Measurements from ENCODE around the gene MYLK3. TPM values are rescaled to one million over a fixed set of nuclear protein-coding genes. Genes with fewer than 3 reads are reported as not detected.

Gene MYLK3
- total RNA-seq, 1 donor from 2014 or later: 0.25 TPM

GRCh38 chr16:46762583-46762982 lies 14.4 kb upstream of the MYLK3 start:
- H3K36me3 ChIP-seq: no peaks in the 10 kb centered on the region
- no peaks in the 10 kb centered on the region for H3K9me3 ChIP-seq
- no peaks in the 10 kb centered on the region for H3K27me3 ChIP-seq
- TF ChIP-seq, protein P1, sequence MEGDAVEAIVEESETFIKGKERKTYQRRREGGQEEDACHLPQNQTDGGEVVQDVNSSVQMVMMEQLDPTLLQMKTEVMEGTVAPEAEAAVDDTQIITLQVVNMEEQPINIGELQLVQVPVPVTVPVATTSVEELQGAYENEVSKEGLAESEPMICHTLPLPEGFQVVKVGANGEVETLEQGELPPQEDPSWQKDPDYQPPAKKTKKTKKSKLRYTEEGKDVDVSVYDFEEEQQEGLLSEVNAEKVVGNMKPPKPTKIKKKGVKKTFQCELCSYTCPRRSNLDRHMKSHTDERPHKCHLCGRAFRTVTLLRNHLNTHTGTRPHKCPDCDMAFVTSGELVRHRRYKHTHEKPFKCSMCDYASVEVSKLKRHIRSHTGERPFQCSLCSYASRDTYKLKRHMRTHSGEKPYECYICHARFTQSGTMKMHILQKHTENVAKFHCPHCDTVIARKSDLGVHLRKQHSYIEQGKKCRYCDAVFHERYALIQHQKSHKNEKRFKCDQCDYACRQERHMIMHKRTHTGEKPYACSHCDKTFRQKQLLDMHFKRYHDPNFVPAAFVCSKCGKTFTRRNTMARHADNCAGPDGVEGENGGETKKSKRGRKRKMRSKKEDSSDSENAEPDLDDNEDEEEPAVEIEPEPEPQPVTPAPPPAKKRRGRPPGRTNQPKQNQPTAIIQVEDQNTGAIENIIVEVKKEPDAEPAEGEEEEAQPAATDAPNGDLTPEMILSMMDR (IDR thresholded peaks at IDR 0.05): no peak
- TF ChIP-seq POLR2AphosphoS5 (IDR thresholded peaks at IDR 0.05; ENCODE audit: insufficient read depth in 1 of 2, low read depth in 1 of 2) (no peak), POLR2A (IDR thresholded peaks at IDR 0.05) (no peak)
- no peak overlapping the region for H3K27ac ChIP-seq
- no peaks in the 10 kb centered on the region for H3K4me1 ChIP-seq
- DNase-seq (ENCODE audit: extremely low spot score in 2 of 2): no peak
- no peak overlapping the region for H3K4me3 ChIP-seq
- intact Hi-C loops (cut with DNase I): no loop called here

DNA sequence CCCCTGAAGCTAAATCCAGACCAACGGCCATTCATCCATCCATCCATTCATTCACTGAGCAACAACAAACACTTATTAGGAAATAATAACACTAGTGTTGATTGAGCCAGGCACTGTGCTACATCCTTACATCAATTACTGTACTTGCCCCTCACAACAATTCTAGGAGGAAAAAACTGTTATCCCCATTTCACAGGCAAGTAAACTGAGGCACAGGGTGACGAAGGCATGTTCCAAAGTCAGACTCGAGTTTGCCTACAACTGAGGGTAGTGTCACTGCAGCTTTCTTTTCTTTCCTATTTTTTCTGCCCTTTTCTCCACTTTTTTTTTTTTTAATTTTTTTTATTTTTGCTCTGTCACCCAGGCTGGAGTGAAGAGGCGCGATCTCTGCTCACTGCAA lies 11.2 kb upstream of the MYLK3 start:
- intact Hi-C loops (cut with DNase I): no loop called here

DNA sequence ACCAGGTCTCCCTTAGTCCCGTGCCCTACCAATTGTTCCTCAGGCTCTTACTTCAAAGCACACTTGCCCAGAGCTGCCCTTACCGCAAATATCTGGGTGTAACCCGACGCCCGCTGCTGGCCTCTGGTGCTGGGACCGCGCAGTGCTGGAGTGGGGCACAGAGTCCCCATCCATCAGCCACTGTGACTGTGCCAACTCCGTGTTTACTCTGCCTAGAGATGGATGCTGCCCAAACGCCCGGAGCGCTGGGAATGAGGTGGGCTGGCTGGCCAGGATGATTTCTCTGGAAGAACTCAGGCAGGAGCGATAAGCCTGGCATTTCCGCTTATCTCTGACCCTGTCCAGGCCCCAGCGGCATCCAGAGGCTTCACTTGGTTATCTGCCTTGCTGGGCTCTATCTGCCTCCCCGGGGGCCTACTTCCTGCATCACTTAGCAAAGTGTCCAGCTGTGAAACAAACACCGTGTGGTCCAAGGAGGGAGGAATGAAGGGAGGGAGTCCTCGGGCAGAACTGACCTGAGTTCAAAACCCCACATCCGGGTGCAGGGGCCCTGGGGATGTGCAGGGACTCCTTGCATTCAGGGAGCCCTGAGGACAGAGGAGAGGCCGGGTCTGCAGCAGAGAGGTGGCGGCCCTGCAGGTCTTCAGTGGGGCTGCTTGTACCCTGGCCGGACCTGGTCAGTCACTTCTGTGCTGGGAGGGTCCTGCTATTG lies 9.4 kb upstream of the MYLK3 start:
- no peak overlapping the region for H3K27ac ChIP-seq
- H3K4me1 ChIP-seq: no peaks in the 10 kb centered on the region
- TF ChIP-seq, protein P1 (IDR thresholded peaks at IDR 0.05): no peak
- TF ChIP-seq POLR2AphosphoS5 (IDR thresholded peaks at IDR 0.05; ENCODE audit: insufficient read depth in 1 of 2, low read depth in 1 of 2) (no peak), POLR2A (IDR thresholded peaks at IDR 0.05) (no peak)
- DNase-seq (ENCODE audit: extremely low spot score in 2 of 2): no peak
- no peak overlapping the region for H3K4me3 ChIP-seq
- H3K27me3 ChIP-seq: no peaks in the 10 kb centered on the region
- H3K9me3 ChIP-seq: no peaks in the 10 kb centered on the region
- intact Hi-C loops (cut with DNase I): no loop called here
- H3K36me3 ChIP-seq: no peaks in the 10 kb centered on the region

More for the DNA sequence above, 11.2 kb upstream of the MYLK3 start:
- Histone ChIP-seq H3K4me1 (no peaks in the 10 kb centered on the region), H3K9me3 (no peaks in the 10 kb centered on the region), H3K27ac (no peak overlapping the region), H3K4me3 (no peak overlapping the region), H3K36me3 (no peaks in the 10 kb centered on the region), H3K27me3 (no peaks in the 10 kb centered on the region)
- no peak for TF ChIP-seq POLR2A (IDR thresholded peaks at IDR 0.05)
- TF ChIP-seq, protein P1 (IDR thresholded peaks at IDR 0.05): no peak
- no peak for TF ChIP-seq POLR2AphosphoS5 (IDR thresholded peaks at IDR 0.05; ENCODE audit: insufficient read depth in 1 of 2, low read depth in 1 of 2)
- DNase-seq (ENCODE audit: extremely low spot score in 2 of 2): no peak

- H3K4me3 ChIP-seq: no peak overlapping the region
- H3K4me1 ChIP-seq: no peaks in the 10 kb centered on the region
- intact Hi-C loops (cut with DNase I): no loop called here
- no peak overlapping the region for H3K27ac ChIP-seq
- no peaks in the 10 kb centered on the region for H3K36me3 ChIP-seq
- no peaks in the 10 kb centered on the region for H3K9me3 ChIP-seq
- no peaks in the 10 kb centered on the region for H3K27me3 ChIP-seq
- no peak for DNase-seq (ENCODE audit: extremely low spot score in 2 of 2)
- no peak for TF ChIP-seq POLR2AphosphoS5 (IDR thresholded peaks at IDR 0.05; ENCODE audit: insufficient read depth in 1 of 2, low read depth in 1 of 2)
These were observed 8.6 kb upstream of the MYLK3 start for GRCh38 chr16:46756772-46757171.

DNA sequence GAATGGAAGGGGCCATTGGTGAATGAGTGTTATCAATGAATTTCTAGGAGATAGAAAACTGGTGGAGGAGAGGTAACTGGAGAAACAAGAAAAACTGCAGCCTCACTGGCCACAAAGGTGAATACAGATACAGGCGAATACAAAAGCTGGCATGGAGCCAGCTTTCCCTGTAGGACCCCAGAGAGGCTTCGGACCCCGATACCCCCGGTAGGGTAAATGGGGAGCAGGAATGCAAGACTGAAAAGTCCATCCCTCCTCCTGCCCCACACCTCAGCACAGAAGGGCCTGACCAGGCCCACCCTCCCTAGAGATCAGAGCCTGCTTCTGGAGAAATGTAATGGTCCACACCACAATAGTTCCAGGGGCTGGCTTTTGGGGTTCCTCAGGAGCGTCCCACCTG lies 4.9 kb upstream of the MYLK3 start:
- no peaks in the 10 kb centered on the region for H3K4me1 ChIP-seq
- no peaks in the 10 kb centered on the region for H3K27me3 ChIP-seq
- H3K36me3 ChIP-seq: no peaks in the 10 kb centered on the region
- H3K4me3 ChIP-seq: no peak overlapping the region
- DNase-seq (ENCODE audit: extremely low spot score in 2 of 2): no peak
- TF ChIP-seq, protein P1 (IDR thresholded peaks at IDR 0.05): no peak
- TF ChIP-seq POLR2AphosphoS5 (IDR thresholded peaks at IDR 0.05; ENCODE audit: insufficient read depth in 1 of 2, low read depth in 1 of 2) (no peak), POLR2A (IDR thresholded peaks at IDR 0.05) (no peak)
- no peaks in the 10 kb centered on the region for H3K9me3 ChIP-seq
- no peak overlapping the region for H3K27ac ChIP-seq
- intact Hi-C loops (cut with DNase I): no loop called here

Measured in vagina (tissue), 2 donors.